PC-9 (cell line): ENCODE measurements around the gene TIGD4. TPM values are rescaled to one million over a fixed set of nuclear protein-coding genes. Genes with fewer than 3 reads are reported as not detected.

Experiments
- BruUV-seq: library from RNA; stranded (reverse); fragments of 400-500 nt; replicated peaks from 2 replicates; lab custom pipeline; 2021; lab: Mats Ljungman, UMichigan
- CTCF ChIA-PET: fragments of 300-600 bp; sonication (Branson Sonifier 250); formaldehyde crosslinking; loops from one replicate; lab custom pipeline; 2022; ENCODE audit warnings: antibody characterized with exemption; lab: Charles Lee
- POLR2A ChIA-PET: fragments of 300-600 bp; sonication (Branson Sonifier 250); formaldehyde crosslinking; loops from one replicate; lab custom pipeline; 2022; ENCODE audit warnings: antibody characterized with exemption; ENCODE audit not compliant: unreplicated experiment; lab: Charles Lee
- DNase-seq, 2 experiments: peaks; one replicate each; pipeline versions ENCODE4 v3.0.0 to v3.0.0-alpha.2; 2015 to 2022; ENCODE audit warnings: mixed read lengths in 1 of 2
- H2AFZ ChIP-seq: fragments of 200-600 bp; sonication (generic); 2 replicates; pipeline ENCODE4 v1.8.1; 2017; ENCODE audit warnings: antibody characterized with exemption
- H3F3A ChIP-seq: fragments of 200-600 bp; sonication (generic); 2 replicates; pipeline ENCODE4 v1.8.1; 2017; ENCODE audit warnings: antibody characterized with exemption, mild to moderate bottlenecking, low read depth; ENCODE audit not compliant: insufficient read depth
- H3K27ac ChIP-seq: fragments of 200-600 bp; sonication (generic); 2 replicates; pipeline ENCODE4 v1.6.1; 2016; ENCODE audit warnings: mixed run types
- H3K27me3 ChIP-seq: fragments of 200-600 bp; sonication (generic); 2 replicates; pipeline ENCODE4 v1.6.1; 2016; ENCODE audit warnings: low read depth, mixed run types; ENCODE audit not compliant: insufficient read depth
- H3K36me3 ChIP-seq: fragments of 200-600 bp; sonication (generic); 2 replicates; pipeline ENCODE4 v1.6.1; 2016; ENCODE audit warnings: low read depth, mixed run types
- H3K4me1 ChIP-seq: fragments of 200-600 bp; sonication (generic); replicated peaks from 2 replicates; pipeline ENCODE4 v1.6.1; 2016; ENCODE audit warnings: mixed run types; ENCODE audit not compliant: insufficient read depth
- H3K4me2 ChIP-seq: fragments of 200-600 bp; sonication (generic); 2 replicates; pipeline ENCODE4 v1.6.1; 2017; ENCODE audit warnings: mixed run types
- H3K4me3 ChIP-seq: fragments of 200-600 bp; sonication (generic); 2 replicates; pipeline ENCODE4 v1.6.1; 2016; ENCODE audit warnings: mixed run types
- H3K79me2 ChIP-seq: fragments of 200-600 bp; sonication (generic); 2 replicates; pipeline ENCODE4 v1.6.1; 2017; ENCODE audit warnings: low read depth, mixed run types
- H3K9me2 ChIP-seq: fragments of 200-600 bp; sonication (generic); 2 replicates; pipeline ENCODE4 v1.8.1; 2017; ENCODE audit warnings: mild to moderate bottlenecking; ENCODE audit not compliant: insufficient read depth
- H3K9me3 ChIP-seq: fragments of 200-600 bp; sonication (generic); 2 replicates; pipeline ENCODE4 v1.8.1; 2016; ENCODE audit warnings: low read depth; ENCODE audit not compliant: insufficient read depth
- H4K20me1 ChIP-seq: fragments of 200-600 bp; sonication (generic); 2 replicates; pipeline ENCODE4 v1.8.1; 2017; ENCODE audit not compliant: insufficient read depth
- CTCF ChIP-seq: fragments of 200-600 bp; sonication (generic); conservative IDR thresholded peaks from 2 replicates; pipeline ENCODE4 v1.6.1; 2017; ENCODE audit warnings: mixed run types, antibody characterized with exemption, mild to moderate bottlenecking, moderate library complexity
- EZH2 ChIP-seq: fragments of 200-600 bp; sonication (generic); IDR thresholded peaks from 2 replicates; pipeline ENCODE4 v1.8.0; 2017; ENCODE audit warnings: antibody characterized with exemption, low read depth
- intact Hi-C: fragments of 100-400 bp; cut with micrococcal nuclease; formaldehyde crosslinking; loops from one replicate; pipeline ENCODE4 v1.10.0; 2022; ENCODE audit not compliant: unreplicated experiment
- total RNA-seq: library from RNA; stranded (reverse); gene quantifications from 2 replicates; pipeline ENCODE4 v1.2.3, GENCODE V29; 2021

Gene TIGD4
- total RNA-seq, 1 experiment from 2014 or later, result 0.70 TPM

- H2AFZ ChIP-seq, result no peak overlapping the region
- H3K27ac ChIP-seq, result no peak overlapping the region
- BruUV-seq, result no TSS peak
- TF ChIP-seq EZH2, result no peak
- TF ChIP-seq CTCF, result no peak
- CTCF ChIA-PET, result no interaction called here
- no peaks in the 10 kb centered on the region for H4K20me1 ChIP-seq
- no peaks in the 10 kb centered on the region for H3F3A ChIP-seq
- no peaks in the 10 kb centered on the region for H3K36me3 ChIP-seq
- no peak overlapping the region for H3K4me3 ChIP-seq
- no peaks in the 10 kb centered on the region for H3K4me1 ChIP-seq
- no peaks in the 10 kb centered on the region for H3K27me3 ChIP-seq
- no peak for DNase-seq
- H3K79me2 ChIP-seq, result no peaks in the 10 kb centered on the region
- H3K9me3 ChIP-seq, result no peaks in the 10 kb centered on the region; the same call in 1 of the 2 replicates
- POLR2A ChIA-PET, result no interaction called here
- no peak overlapping the region for H3K4me2 ChIP-seq
- intact Hi-C loops, result no loop called here
- no peaks in the 10 kb centered on the region for H3K9me2 ChIP-seq
Measured at GRCh38 chr4:152824561-152824960, 45.0 kb upstream of the TIGD4 start.

- H3K27ac ChIP-seq, result no peak overlapping the region
- no peak overlapping the region for H2AFZ ChIP-seq
- H3K4me1 ChIP-seq, result no peaks in the 10 kb centered on the region
- H3K4me3 ChIP-seq, result no peak overlapping the region
- no peaks in the 10 kb centered on the region for H3F3A ChIP-seq
- H3K36me3 ChIP-seq, result no peaks in the 10 kb centered on the region
- no peak overlapping the region for H3K4me2 ChIP-seq
- no peaks in the 10 kb centered on the region for H3K9me2 ChIP-seq
- no TSS peak for BruUV-seq
- no peaks in the 10 kb centered on the region for H3K79me2 ChIP-seq
- no peaks in the 10 kb centered on the region for H4K20me1 ChIP-seq
- POLR2A ChIA-PET, result no interaction called here
- TF ChIP-seq CTCF, result no peak
- no peak for TF ChIP-seq EZH2
- CTCF ChIA-PET, result no interaction called here
- DNase-seq, result no peak
- intact Hi-C loops, result no loop called here
- H3K27me3 ChIP-seq, result no peaks in the 10 kb centered on the region
- H3K9me3 ChIP-seq, result no peaks in the 10 kb centered on the region; the same call in 1 of the 2 replicates
Measured at GRCh38 chr4:152822323-152822722, 42.8 kb upstream of the TIGD4 start.

GRCh38 chr4:152820073-152820472, 40.5 kb upstream of the TIGD4 start:
- Histone ChIP-seq H3F3A (no peaks in the 10 kb centered on the region), H3K9me3 (no peaks in the 10 kb centered on the region; the same call in 1 of the 2 replicates), H3K4me1 (no peaks in the 10 kb centered on the region), H3K27me3 (no peaks in the 10 kb centered on the region), H2AFZ (no peak overlapping the region), H3K4me2 (no peak overlapping the region), H3K9me2 (no peaks in the 10 kb centered on the region), H3K36me3 (no peaks in the 10 kb centered on the region), H3K4me3 (no peak overlapping the region), H3K79me2 (no peaks in the 10 kb centered on the region), H3K27ac (no peak overlapping the region), H4K20me1 (no peaks in the 10 kb centered on the region)
- intact Hi-C loops, result no loop called here
- DNase-seq, result no peak
- TF ChIP-seq EZH2 (no peak), CTCF (no peak)
- BruUV-seq, result no TSS peak
- POLR2A ChIA-PET, result no interaction called here
- CTCF ChIA-PET, result no interaction called here
